CD14-positive monocyte (primary cell): ENCODE measurements around the gene TUBGCP3. TPM values are rescaled to one million over a fixed set of nuclear protein-coding genes. Genes with fewer than 3 reads are reported as not detected.

Experiments used
- DNase-seq, 3 donors: peaks; one replicate each; pipeline ENCODE4 v3.0.0-alpha.2; 2011 to 2022
- H2AFZ ChIP-seq: 2 replicates; pipeline ENCODE4 v1.6.0; 2012; ENCODE audit warnings: mild to moderate bottlenecking, low read depth, low read length, inconsistent platforms; ENCODE audit not compliant: insufficient read depth, poor library complexity, severe bottlenecking
- H3K27ac ChIP-seq, 2 donors: 1 replicate in 1 of 2; 2 replicates in 1 of 2; pipeline ENCODE4 v1.5.1; 2012 to 2013; ENCODE audit warnings: low read length in 2 of 2, control low read depth in 1 of 2, inconsistent platforms in 1 of 2, low read depth in 1 of 2, mild to moderate bottlenecking in 1 of 2
- H3K27me3 ChIP-seq, 2 donors: one replicate each; pipeline versions ENCODE4 v1.6.0 to v1.6.1; 2011 to 2013; ENCODE audit warnings: low read length in 2 of 2; ENCODE audit not compliant: control insufficient read depth in 2 of 2, insufficient read depth in 2 of 2
- H3K36me3 ChIP-seq, 2 donors: replicated peaks in 1 of 2; 1 replicate in 1 of 2; 2 replicates in 1 of 2; pipeline versions ENCODE4 v1.5.1 to v1.6.1; 2012 to 2013; ENCODE audit warnings: low read length in 2 of 2, control low read depth in 1 of 2, inconsistent platforms in 1 of 2, mild to moderate bottlenecking in 1 of 2; ENCODE audit not compliant: insufficient read depth in 2 of 2, control insufficient read depth in 1 of 2
- H3K4me1 ChIP-seq, 2 donors: 1 replicate in 1 of 2; 2 replicates in 1 of 2; pipeline versions ENCODE4 v1.5.1 to v1.6.1; 2012 to 2013; ENCODE audit warnings: low read length in 2 of 2, control low read depth in 1 of 2, inconsistent platforms in 1 of 2, mild to moderate bottlenecking in 1 of 2, moderate library complexity in 1 of 2; ENCODE audit not compliant: insufficient read depth in 2 of 2, control insufficient read depth in 1 of 2
- H3K4me2 ChIP-seq: replicated peaks from 2 replicates; pipeline ENCODE3; 2012; ENCODE audit warnings: low read length, moderate library complexity, mild to moderate bottlenecking; ENCODE audit not compliant: poor library complexity, severe bottlenecking; ENCODE audit errors: extremely low read depth
- H3K4me3 ChIP-seq, 3 experiments: fragments of 200-600 bp in 1 of 3; sonication (generic) in 1 of 3; replicated peaks in 1 of 3; 1 replicate in 2 of 3; 2 replicates in 1 of 3; pipeline ENCODE4 v1.5.1; 2011 to 2013; ENCODE audit warnings: low read length in 3 of 3, mild to moderate bottlenecking in 3 of 3, control low read depth in 2 of 3, low read depth in 2 of 3, inconsistent platforms in 1 of 3, moderate library complexity in 1 of 3
- H3K79me2 ChIP-seq: 2 replicates; pipeline ENCODE4 v1.6.0; 2012; ENCODE audit warnings: mild to moderate bottlenecking, control low read depth, inconsistent platforms, low read length, moderate library complexity; ENCODE audit not compliant: insufficient read depth
- H3K9ac ChIP-seq: 2 replicates; pipeline ENCODE4 v1.6.0; 2017; ENCODE audit warnings: low read length, mild to moderate bottlenecking; ENCODE audit not compliant: insufficient read depth, poor library complexity, severe bottlenecking
- H3K9me3 ChIP-seq, 2 donors: replicated peaks in 1 of 2; 1 replicate in 1 of 2; 2 replicates in 1 of 2; pipeline versions ENCODE4 v1.5.1 to v1.6.1; 2012 to 2013; ENCODE audit warnings: low read length in 2 of 2, control low read depth in 1 of 2; ENCODE audit not compliant: control insufficient read depth in 1 of 2, insufficient read depth in 1 of 2
- H4K20me1 ChIP-seq: 2 replicates; pipeline ENCODE4 v1.6.0; 2012; ENCODE audit warnings: mild to moderate bottlenecking, low read length, control low read depth, moderate library complexity; ENCODE audit not compliant: insufficient read depth
- H3K27ac Mint-ChIP-seq, 7 donors: one replicate each; pipeline ENCODE4 v1.8.0; 2020; ENCODE audit warnings: mild to moderate bottlenecking in 7 of 7, mixed read lengths in 7 of 7, moderate library complexity in 6 of 7, inconsistent platforms in 2 of 7
- H3K27me3 Mint-ChIP-seq, 3 donors: one replicate each; pipeline ENCODE4 v1.8.0; 2021 to 2022; ENCODE audit warnings: low read depth in 3 of 3, mild to moderate bottlenecking in 3 of 3, mixed read lengths in 3 of 3, moderate library complexity in 3 of 3, inconsistent platforms in 1 of 3
- H3K36me3 Mint-ChIP-seq, 2 donors: one replicate each; pipeline ENCODE4 v1.8.0; 2020; ENCODE audit warnings: mixed read lengths in 2 of 2, inconsistent platforms in 1 of 2, mild to moderate bottlenecking in 1 of 2
- H3K4me1 Mint-ChIP-seq: one replicate; pipeline ENCODE4 v1.8.0; 2020; ENCODE audit warnings: mild to moderate bottlenecking, mixed read lengths
- H3K4me3 Mint-ChIP-seq, 2 donors: one replicate each; pipeline ENCODE4 v1.8.0; 2020; ENCODE audit warnings: mild to moderate bottlenecking in 2 of 2, mixed read lengths in 2 of 2, moderate library complexity in 1 of 2
- H3K9me3 Mint-ChIP-seq, 7 donors: one replicate each; pipeline ENCODE4 v1.8.0; 2020 to 2022; ENCODE audit warnings: mixed read lengths in 7 of 7, mild to moderate bottlenecking in 6 of 7, moderate library complexity in 6 of 7, inconsistent platforms in 2 of 7
- WGBS: methylation state at CpG from one replicate; pipeline ENCODE4 v1.1.5; 2013; ENCODE audit warnings: missing lambda C conversion rate; ENCODE audit not compliant: insufficient coverage; 5-methylcytosine and 5-hydroxymethylcytosine counted together
- intact Hi-C, 2 donors: fragments of 100-400 bp; cut with micrococcal nuclease; formaldehyde crosslinking; loops; one replicate each; pipeline versions ENCODE4 v1.15.0 to v1.15.1; 2023
- polyA plus RNA-seq, 3 donors: library from polyadenylated mRNA; depleted of rRNA in 1 of 3; unstranded in 2 of 3; stranded (reverse) in 1 of 3; fragments of 300-500 nt in 2 of 3; fragments of >200 nt in 1 of 3; fragmentation: Illumina TruSeq in 2 of 3; gene quantifications; 1 replicate in 2 of 3; 2 replicates in 1 of 3; pipeline ENCODE4 v1.2.3, GENCODE V29; 2012 to 2021
- TF ChIP-seq, protein P1 (sequence below): fragments of 200-600 bp; IDR thresholded peaks from one replicate; pipeline ENCODE4 v1.8.0; 2022; ENCODE audit warnings: antibody characterized with exemption, mild to moderate bottlenecking

Gene TUBGCP3
- polyA plus RNA-seq, 3 donors, result 25.4 to 47.1 (median 34.1) TPM

GRCh38 chr13:112580912-112581311 lies 7.0 kb downstream of the TUBGCP3 start:
- Histone ChIP-seq H3K27ac (no peak overlapping the region), H3K4me2 (no peak overlapping the region), H3K9me3 (no peaks in the 10 kb centered on the region), H3K9ac (no peak overlapping the region), H3K27me3 (no peaks in the 10 kb centered on the region), H3K4me3 (no peak overlapping the region), H3K36me3 (no peaks in the 10 kb centered on the region), H3K4me1 (peaks cover 40 to 52% of the 10 kb centered on the region in 2 donors), H4K20me1 (peaks cover 42% of the 10 kb centered on the region), H2AFZ (no peak overlapping the region), H3K79me2 (peaks cover 96% of the 10 kb centered on the region)
- H3K4me3 Mint-ChIP-seq, result no peak overlapping the region
- H3K36me3 Mint-ChIP-seq, result peaks cover 12 to 14% of the 10 kb centered on the region in 2 donors
- TF ChIP-seq, protein P1, sequence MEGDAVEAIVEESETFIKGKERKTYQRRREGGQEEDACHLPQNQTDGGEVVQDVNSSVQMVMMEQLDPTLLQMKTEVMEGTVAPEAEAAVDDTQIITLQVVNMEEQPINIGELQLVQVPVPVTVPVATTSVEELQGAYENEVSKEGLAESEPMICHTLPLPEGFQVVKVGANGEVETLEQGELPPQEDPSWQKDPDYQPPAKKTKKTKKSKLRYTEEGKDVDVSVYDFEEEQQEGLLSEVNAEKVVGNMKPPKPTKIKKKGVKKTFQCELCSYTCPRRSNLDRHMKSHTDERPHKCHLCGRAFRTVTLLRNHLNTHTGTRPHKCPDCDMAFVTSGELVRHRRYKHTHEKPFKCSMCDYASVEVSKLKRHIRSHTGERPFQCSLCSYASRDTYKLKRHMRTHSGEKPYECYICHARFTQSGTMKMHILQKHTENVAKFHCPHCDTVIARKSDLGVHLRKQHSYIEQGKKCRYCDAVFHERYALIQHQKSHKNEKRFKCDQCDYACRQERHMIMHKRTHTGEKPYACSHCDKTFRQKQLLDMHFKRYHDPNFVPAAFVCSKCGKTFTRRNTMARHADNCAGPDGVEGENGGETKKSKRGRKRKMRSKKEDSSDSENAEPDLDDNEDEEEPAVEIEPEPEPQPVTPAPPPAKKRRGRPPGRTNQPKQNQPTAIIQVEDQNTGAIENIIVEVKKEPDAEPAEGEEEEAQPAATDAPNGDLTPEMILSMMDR, result no peak
- H3K27ac Mint-ChIP-seq, result peak overlapping the region in 4 of 7 donors; percentile 8 to 77 (median 53)
- intact Hi-C loops, result loop anchor here (5.0 to 10.0 kb wide), 5 partner anchors 106 to 914 kb away; partner anchors contain the start of genes CUL4A (in 2 of the 2), PCID2 (in 2 of the 2), DCUN1D2 (in 1 of the 2) and LAMP1 (in 1 of the 2)
- peaks cover 65% of the 10 kb centered on the region for H3K4me1 Mint-ChIP-seq
- 100% methylated on average over 1 of the region's 3 CpGs for WGBS
- DNase-seq, result no peak
- peaks cover 0 to 3% (median 0%) of the 10 kb centered on the region in 7 donors for H3K9me3 Mint-ChIP-seq
- peaks cover 0 to 1% (median 0%) of the 10 kb centered on the region in 3 donors for H3K27me3 Mint-ChIP-seq

GRCh38 chr13:112580211-112580610 lies 7.7 kb downstream of the TUBGCP3 start:
- H3K4me1 ChIP-seq, result peaks cover 44 to 52% of the 10 kb centered on the region in 2 donors
- Mint-ChIP-seq H3K36me3 (peaks cover 12 to 14% of the 10 kb centered on the region in 2 donors), H3K9me3 (peaks cover 0 to 3% (median 0%) of the 10 kb centered on the region in 7 donors), H3K27me3 (peaks cover 0 to 1% (median 0%) of the 10 kb centered on the region in 3 donors), H3K4me3 (no peak overlapping the region), H3K4me1 (peaks cover 68% of the 10 kb centered on the region), H3K27ac (peak overlapping the region in 1 of 7 donors; percentile 8)
- H3K36me3 ChIP-seq, result no peaks in the 10 kb centered on the region
- no CpG with 5 or more reads among the region's 2 CpGs for WGBS
- intact Hi-C loops, result loop anchor here (5.0 to 10.0 kb wide), 5 partner anchors 107 to 915 kb away; partner anchors contain the start of genes CUL4A (in 2 of the 2), PCID2 (in 2 of the 2), DCUN1D2 (in 1 of the 2) and LAMP1 (in 1 of the 2)
- no peak overlapping the region for H3K9ac ChIP-seq
- H3K27ac ChIP-seq, result no peak overlapping the region
- DNase-seq, result no peak
- TF ChIP-seq, protein P1, result no peak
- no peak overlapping the region for H2AFZ ChIP-seq
- no peak overlapping the region for H3K4me2 ChIP-seq
- no peaks in the 10 kb centered on the region for H3K27me3 ChIP-seq
- peaks cover 96% of the 10 kb centered on the region for H3K79me2 ChIP-seq
- no peak overlapping the region for H3K4me3 ChIP-seq
- no peaks in the 10 kb centered on the region for H3K9me3 ChIP-seq
- H4K20me1 ChIP-seq, result peaks cover 48% of the 10 kb centered on the region
